ENCODE data around the gene SPOCK1. TPM values are rescaled to one million over a fixed set of nuclear protein-coding genes. Genes with fewer than 3 reads are reported as not detected.

SPOCK1 gene
- total and polyA plus RNA-seq, 2 of the 4 experiments (the other 2 are of a cell fraction): 5.0 to 20.3 TPM

- in situ Hi-C loops (cut with MboI; ENCODE audit: low sequenced_read_pairs) (no loop called here), intact Hi-C loops (cut with micrococcal nuclease) (no loop called here), dilution Hi-C loops (cut with HindIII; ENCODE audit: low sequenced_read_pairs, unreplicated experiment) (no loop called here)
- Histone ChIP-seq H2BK20ac (ENCODE audit: low read depth, low read length) (no peak overlapping the region), H3K27me3 (ENCODE audit: control insufficient read depth, insufficient read depth, low read length) (no peaks in the 10 kb centered on the region), H2AK9ac (replicated peaks; ENCODE audit: low read depth, low read length, poor library complexity) (no peak overlapping the region), H2AK5ac (ENCODE audit: low read depth, low read length) (no peak overlapping the region), H3K4ac (ENCODE audit: low read depth, low read length) (no peak overlapping the region), H2BK15ac (ENCODE audit: low read depth, low read length) (no peak overlapping the region), H3K56ac (ENCODE audit: extremely low read depth, insufficient read depth, low read length) (no peak overlapping the region), H3K4me2 (ENCODE audit: low read depth, low read length) (no peak overlapping the region), H2AFZ (replicated peaks; ENCODE audit: low read length, poor library complexity) (no peak overlapping the region), H4K91ac (ENCODE audit: insufficient read depth, low read depth, low read length) (no peak overlapping the region), H4K5ac (ENCODE audit: low read depth, low read length) (no peak overlapping the region), H2BK120ac (ENCODE audit: low read depth, low read length) (no peak overlapping the region), H3K4me1 (ENCODE audit: control insufficient read depth, insufficient read depth, low read length) (no peaks in the 10 kb centered on the region), H2BK5ac (ENCODE audit: low read depth, low read length, poor library complexity, severe bottlenecking) (no peak overlapping the region), H3K36me3 (ENCODE audit: control insufficient read depth, insufficient read depth, low read length) (no peaks in the 10 kb centered on the region), H4K8ac (ENCODE audit: low read depth in 2 of 2, low read length in 2 of 2) (no peak overlapping the region), H3K14ac (replicated peaks; ENCODE audit: low read depth, low read length) (no peak overlapping the region), H3K9ac (ENCODE audit: low read depth, low read length) (no peak overlapping the region), H3K9me3 (ENCODE audit: control insufficient read depth, insufficient read depth, low read length) (no peaks in the 10 kb centered on the region), H3K79me1 (ENCODE audit: low read depth in 1 of 2, low read length in 2 of 2) (no peaks in the 10 kb centered on the region), H3K9me1 (ENCODE audit: insufficient read depth, low read length) (no peaks in the 10 kb centered on the region), H3K4me3 (ENCODE audit: insufficient read depth, low read depth, low read length) (no peak overlapping the region), H3K27ac (ENCODE audit: insufficient read depth, low read length) (no peak overlapping the region), H4K20me1 (ENCODE audit: insufficient read depth, low read length) (no peaks in the 10 kb centered on the region), H3K18ac (ENCODE audit: low read depth, low read length) (no peak overlapping the region), H3K23ac (ENCODE audit: low read depth, low read length) (no peak overlapping the region)
- TF ChIP-seq MAZ (IDR thresholded peaks at IDR 0.05; ENCODE audit: borderline replicate concordance, low read depth, low read length) (no peak), USF2 (IDR thresholded peaks at IDR 0.05; ENCODE audit: low read depth, low read length) (0 out of 2 replicates have a peak, but pooled peaks have one; percentile 11), BHLHE40 (IDR thresholded peaks at IDR 0.05; ENCODE audit: low read depth, low read length) (no peak), MXI1 (IDR thresholded peaks at IDR 0.05; ENCODE audit: borderline replicate concordance, low read depth, low read length) (no peak), ELK1 (IDR thresholded peaks at IDR 0.05; ENCODE audit: borderline replicate concordance, low read depth, low read length) (no peak)
- CTCF ChIA-PET: no interaction called here
- DNase-seq (no peak), ATAC-seq (ENCODE audit: low read depth) (no peak)
- WGBS, 2 experiments (ENCODE audit: extremely low coverage in 2 of 2, insufficient read length in 1 of 2): no CpG with 5 or more reads among the region's 5 CpGs
- BruUV-seq (replicated peaks): no TSS peak
- POLR2A ChIA-PET (ENCODE audit: unreplicated experiment): no interaction called here
These were observed 412.8 kb downstream of the SPOCK1 start for GRCh38 chr5:137086342-137086741.

Data from IMR-90 (cell line).